Measurements from ENCODE around the gene AKAP13.
"Not testable (repeated sequence)": the region's sequence is repeated elsewhere in the genome, so short reads cannot be mapped to it uniquely, and the experiment has no call there.

The AKAP13 gene

GRCh38 chr15:85532689-85533088 is 152.3 kb downstream of the AKAP13 start:
- DNase-seq (ENCODE audit: low read depth, low spot score): no peak

GRCh38 chr15:85534031-85534430 is 153.6 kb downstream of the AKAP13 start:
- no peak for DNase-seq (ENCODE audit: low read depth, low spot score)

DNA sequence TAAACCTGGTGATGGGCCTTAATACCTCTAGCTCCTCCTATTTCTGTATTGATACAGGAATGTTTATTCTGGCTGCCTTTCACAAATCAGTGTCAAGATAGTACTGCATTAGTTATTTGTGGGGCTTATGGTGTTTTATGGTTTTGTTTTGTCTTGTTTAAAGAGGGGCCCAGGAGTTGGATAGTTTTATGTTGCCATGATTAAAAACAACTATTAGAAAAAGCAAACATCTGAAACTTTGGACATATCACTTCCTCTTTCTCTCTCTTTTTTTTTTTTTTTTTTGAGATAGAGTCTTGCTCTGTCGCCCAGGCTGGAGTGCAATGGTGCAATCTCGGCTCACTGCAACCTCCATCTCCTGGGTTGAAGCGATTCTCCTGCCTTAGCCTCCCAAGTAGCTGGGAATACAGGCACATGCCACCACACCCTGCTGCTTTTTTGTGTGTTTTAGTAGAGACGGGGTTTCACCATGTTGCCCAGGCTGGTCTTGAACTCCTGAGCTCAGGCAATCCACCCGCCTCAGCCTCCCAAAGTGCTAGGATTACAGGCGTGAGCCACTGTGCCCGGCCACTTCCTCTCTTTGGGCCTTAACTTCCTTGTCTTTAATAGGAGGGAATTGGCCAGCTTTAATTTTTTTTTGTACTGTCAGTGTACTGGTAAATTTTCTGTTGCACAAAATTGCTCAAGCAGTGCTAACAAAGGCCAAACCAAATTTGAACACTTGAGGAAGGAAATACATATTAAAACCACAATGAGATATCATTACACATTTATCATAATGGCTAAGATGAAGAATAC is 155.3 kb downstream of the AKAP13 start:
- not testable (repeated sequence) for DNase-seq (ENCODE audit: low read depth, low spot score)

DNA sequence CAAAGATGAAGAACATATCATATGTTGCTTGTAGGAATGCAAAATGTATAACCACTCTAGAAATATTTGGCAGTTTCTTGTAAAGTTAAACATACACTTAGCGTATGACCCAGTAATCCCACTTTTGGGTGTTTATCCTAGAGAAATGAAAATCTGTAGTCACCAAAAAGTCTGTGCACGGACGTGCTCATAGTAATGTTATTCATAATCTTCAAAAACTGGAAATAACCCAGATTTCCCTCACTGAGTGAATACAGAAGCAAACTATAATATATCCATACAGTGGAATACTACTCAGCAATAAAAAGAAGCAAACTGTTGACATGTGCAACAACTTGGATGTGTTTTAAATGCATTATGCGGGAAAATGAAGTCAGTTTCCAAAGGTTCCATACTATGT is 155.9 kb downstream of the AKAP13 start:
- DNase-seq (ENCODE audit: low read depth, low spot score): no peak

DNA sequence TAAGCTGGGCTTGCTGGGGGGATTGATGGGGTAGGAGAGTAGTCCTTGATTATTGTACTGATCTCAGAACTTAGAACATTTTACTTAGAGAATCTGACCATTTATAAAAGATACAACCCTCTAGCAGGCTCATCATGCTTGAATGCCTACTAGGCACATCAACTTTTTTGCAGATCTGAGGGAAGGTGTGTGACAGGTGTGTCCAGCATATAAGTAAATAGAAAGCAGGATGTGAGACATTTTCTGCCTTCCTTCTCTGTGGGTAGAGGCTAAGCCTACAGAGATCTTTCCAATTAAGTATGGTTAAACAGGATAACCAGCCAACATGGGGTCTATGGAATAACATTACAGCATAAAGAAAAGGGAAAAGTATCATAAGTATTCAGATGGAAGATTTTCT is 159.1 kb downstream of the AKAP13 start:
- DNase-seq (ENCODE audit: low read depth, low spot score): no peak

DNA sequence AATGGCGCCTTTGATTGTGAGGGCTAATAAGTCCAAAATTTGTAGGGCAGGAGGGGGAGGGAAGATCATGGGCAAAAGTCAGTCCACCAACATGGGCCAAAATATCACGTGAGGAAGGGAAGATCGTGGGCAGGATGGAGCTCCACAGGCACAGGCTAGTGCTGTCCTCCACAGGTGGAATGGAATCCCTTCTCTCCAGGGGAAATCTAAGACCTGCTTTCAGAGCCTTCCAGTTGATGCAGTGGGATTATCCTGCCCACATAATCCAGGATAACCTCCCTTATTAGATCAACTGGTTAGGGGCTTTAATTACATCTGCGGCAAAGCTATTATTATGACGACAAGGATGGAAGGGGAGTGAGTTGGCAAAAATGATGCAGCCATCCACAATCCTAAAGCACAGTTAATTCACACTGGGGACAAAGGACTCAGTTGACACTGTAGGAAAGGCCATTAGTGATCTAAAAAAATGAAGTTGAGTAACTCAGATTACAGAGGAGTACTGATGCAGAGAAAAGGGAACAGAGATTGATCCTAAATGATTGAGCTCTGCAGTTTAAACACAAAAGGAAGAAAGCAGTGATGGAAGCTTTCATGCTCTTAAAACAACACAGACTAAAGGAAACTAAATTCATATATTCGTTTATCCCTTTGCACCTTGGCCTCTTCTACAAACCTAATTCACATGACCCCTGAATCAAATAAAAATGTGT is 159.8 kb downstream of the AKAP13 start:
- DNase-seq (ENCODE audit: low read depth, low spot score): no peak

DNA sequence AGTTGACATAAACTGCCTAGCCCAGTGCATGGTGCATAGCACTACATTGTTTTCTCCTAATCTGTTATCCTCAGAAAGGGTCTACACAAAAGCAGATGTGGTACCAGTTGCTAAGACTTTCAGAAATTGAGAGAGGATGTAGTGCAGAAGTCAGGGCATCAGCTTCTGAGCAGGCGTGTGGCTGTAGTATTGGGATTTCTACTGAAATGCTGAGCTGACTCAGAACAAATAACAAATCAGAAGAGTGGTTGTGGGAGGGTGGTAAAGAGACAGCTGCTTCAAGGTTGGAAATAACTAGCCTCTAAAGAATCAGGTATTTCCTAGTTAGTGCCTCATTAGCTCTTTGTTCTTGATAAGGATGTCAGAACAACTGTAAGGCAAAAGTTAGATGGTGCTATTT is 161.3 kb downstream of the AKAP13 start:
- no peak for DNase-seq (ENCODE audit: low read depth, low spot score)

DNA sequence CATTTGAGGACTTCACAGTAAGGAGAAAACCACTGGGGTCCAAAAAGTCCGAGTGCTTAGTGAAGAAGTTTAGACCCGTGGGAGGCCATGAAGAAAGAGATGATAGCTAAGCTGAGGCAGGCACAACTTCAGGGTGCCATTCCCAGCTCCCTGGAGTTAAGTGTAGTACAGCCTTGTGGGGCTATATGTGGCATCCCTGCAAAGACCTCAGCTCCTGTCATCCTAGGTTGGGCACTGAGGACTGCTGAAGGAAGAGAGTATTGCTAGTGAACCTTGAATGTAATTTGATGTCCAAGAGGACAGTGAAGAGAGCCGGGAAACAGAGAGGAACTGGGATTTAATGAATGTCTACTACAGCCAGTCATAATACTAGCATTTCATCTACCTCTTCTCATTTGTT is 162.1 kb downstream of the AKAP13 start:
- no peak for DNase-seq (ENCODE audit: low read depth, low spot score)

GRCh38 chr15:85542895-85543331 is 162.5 kb downstream of the AKAP13 start:
- no peak for DNase-seq (ENCODE audit: low read depth, low spot score)

DNA sequence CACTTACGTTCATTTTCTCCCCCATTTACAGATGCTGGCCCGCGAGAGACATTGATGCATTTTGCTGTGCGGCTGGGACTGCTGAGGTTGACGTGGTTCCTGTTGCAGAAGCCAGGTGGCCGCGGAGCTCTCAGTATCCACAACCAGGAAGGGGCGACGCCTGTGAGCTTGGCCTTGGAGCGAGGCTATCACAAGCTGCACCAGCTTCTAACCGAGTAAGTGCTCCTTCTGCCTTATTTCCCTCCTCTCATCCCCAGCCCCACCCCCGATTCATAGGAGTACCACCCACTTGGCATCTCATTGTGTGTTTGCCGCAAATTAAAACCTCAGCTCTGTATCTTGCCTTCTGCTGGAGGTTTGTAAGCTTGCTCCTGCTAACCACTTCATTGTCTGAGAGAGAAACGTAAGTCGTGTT is 163.3 kb downstream of the AKAP13 start:
- no peak for DNase-seq (ENCODE audit: low read depth, low spot score)

- no peak for DNase-seq (ENCODE audit: low read depth, low spot score)
Observed at GRCh38 chr15:85545185-85545584, 164.8 kb downstream of the AKAP13 start.

DNA sequence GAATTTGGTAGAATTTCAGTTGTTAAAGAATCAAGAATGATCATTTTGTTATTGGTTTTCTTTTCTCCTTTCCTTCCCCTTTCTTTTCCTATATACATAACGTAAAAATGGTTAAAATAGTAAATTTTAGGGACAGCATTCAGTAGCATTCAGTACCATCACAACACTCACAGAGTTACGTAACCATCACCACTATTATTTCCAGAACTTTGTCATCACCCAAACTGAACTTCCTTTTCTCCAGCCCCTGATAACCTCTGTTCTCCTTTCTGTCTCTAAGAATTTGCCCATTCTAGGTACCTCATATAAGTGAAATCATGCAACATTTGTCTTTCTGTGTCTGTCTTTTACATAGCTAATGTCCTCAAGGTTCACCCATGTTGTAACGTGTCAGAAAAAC is 165.3 kb downstream of the AKAP13 start:
- DNase-seq (ENCODE audit: low read depth, low spot score): no peak

GRCh38 chr15:85547386-85547785 is 167.0 kb downstream of the AKAP13 start:
- DNase-seq (ENCODE audit: low read depth, low spot score): no peak

DNA sequence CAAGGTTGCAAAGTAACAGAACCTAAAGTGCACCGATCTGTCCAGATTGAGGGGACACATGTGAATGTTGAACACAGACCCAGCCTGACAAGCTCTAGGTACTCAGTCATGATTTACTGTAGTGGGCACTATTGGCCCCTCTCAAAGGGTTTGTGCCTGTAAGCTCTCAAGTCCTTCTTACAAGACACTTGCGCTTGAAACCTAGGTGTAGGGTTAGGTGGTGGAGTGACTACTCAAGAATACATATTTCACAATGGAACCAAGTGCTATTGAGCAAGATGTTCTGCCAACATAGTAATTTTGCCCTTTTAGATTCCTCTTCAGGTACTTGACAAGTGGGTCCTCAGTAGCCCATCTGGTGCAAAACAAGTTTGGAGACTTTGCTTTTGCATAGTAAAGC is 169.9 kb downstream of the AKAP13 start:
- DNase-seq (ENCODE audit: low read depth, low spot score): no peak

DNA sequence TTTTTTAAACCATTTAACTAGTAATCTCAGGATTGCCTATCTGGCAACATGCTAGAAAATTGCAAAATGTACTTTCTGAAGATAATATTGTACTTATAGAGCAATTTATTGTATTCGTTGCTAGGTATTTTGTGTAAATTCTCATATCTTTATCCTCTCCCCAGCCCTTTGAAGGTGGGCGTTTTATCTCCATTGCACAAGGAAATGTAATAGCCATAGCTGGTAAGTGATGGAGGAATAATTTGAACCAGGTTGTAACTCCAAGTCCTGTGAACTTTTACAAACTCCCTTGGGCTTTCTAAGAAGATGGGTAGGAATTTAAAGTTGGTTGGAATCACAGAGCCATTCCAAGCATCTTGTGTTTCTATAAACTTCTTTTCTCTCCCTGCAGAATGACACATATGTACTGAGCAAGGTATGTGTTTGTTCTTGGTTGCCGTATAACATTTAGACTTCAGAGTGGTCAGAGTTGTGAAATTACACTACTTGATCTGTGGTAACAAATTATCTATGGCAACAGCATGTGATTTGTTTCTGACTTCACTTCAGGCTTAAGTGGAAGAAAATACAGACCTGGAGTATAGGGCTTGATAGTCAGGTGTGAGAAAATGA is 170.9 kb downstream of the AKAP13 start:
- no peak for DNase-seq (ENCODE audit: low read depth, low spot score)

- no peak for DNase-seq (ENCODE audit: low read depth, low spot score)
Observed at GRCh38 chr15:85554852-85555521, 174.6 kb downstream of the AKAP13 start.

GRCh38 chr15:85555875-85556617 is 175.6 kb downstream of the AKAP13 start:
- no peak for DNase-seq (ENCODE audit: low read depth, low spot score)

GRCh38 chr15:85556618-85556895 is 176.2 kb downstream of the AKAP13 start:
- DNase-seq (ENCODE audit: low read depth, low spot score): no peak

DNA sequence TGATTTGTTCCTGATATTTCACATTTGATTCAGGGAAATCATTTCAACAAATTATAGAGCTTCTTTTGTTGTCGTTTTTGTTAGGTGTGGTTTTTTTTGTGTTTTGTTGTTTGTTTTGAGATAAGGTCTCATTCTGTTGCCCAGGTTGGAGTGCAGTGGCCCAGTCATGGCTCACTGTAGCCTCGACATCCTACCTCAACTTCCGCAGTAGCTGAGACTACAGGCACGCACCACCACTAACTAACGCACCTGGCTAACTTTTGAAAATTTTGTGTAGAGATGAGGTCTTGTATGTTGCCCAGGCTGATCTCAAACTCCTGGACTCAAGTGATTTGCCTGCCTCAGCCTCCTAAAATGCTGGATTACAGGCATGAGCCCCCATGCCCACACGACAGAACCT is 177.0 kb downstream of the AKAP13 start:
- no peak for DNase-seq (ENCODE audit: low read depth, low spot score)

DNA sequence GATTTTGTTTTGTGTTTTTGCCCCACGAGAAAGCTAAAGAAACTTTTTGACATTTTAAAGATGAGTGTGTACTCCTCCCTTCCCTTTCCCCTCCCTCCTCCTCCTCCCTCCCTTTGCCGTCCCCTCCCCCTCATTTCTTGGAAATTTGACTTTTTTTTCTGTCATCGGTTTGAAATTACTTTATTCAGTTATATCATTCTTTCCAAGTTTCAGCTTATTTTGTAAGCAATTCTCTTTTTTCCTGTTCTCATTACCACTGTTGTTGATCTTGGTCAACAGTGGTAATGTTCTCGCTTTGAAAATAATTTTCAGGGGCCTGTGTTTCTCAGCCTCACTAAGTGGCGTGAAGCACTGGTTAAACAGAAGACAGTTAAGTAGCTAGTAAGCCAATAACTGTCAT is 178.4 kb downstream of the AKAP13 start:
- DNase-seq (ENCODE audit: low read depth, low spot score): no peak

- DNase-seq (ENCODE audit: low read depth, low spot score): no peak
Observed at GRCh38 chr15:85559530-85559929, 179.1 kb downstream of the AKAP13 start.

DNA sequence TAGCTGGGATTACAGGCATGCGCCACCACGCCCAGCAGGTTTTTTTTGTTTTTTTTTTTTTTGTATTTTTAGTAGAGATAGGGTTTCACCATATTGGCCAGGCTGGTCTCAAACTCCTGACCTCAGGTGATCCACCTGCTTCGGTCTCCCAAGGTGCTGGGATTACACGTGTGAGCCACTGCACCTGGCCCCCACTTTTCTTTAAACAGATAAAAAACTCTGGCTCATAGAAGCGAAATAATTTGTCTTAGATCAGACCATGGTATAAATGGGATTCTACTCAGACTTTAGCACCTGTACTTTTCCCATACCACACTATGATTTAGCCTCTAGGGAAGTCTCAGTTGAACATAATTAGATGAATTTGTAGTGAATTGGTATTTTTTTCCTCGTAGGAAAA is 182.4 kb downstream of the AKAP13 start:
- DNase-seq (ENCODE audit: low read depth, low spot score): no peak
